ENCODE measurements around the gene METTL1.

DNA sequence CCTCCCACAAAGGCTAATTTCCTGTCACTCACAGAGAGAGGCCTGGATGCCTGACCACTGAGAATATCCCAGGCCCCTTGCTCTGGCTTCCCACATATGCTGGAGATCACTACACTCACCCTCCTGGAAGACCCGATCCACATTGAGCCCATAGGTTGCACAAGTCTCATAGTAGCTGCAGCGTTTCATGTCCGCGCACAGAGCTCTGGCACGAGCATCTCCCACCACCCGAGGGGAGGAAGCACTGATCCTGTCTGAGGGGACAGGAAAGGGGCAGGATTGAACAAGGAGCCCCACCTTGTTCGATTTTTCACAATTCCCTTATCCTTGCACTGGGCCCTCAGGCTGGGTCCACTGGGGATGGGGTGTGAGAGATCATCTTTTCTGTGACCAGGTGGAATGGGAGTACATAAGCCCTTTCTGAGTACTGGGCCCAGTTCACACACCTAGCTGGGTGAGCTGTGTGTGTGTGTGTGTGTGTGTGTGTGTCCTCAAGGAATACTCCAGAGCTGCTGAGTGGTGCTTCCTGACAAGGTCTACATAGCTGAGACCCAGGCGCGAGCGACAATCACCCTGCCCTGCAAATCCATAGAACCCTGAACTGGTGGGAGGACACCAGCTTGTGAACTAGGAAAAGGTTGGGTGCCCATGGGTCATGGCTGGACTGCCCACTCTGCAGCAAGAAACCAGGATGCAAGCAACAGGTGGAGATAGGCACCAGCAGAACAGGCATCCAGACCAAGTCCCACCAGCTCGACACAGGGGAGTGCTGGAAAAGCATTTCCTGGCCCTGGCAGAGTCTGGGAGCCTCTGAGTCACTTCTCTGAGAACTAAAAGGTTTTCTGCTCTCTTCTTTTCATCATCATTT is 38.9 kb downstream of the METTL1 start:
- TF ChIP-seq, protein P1, sequence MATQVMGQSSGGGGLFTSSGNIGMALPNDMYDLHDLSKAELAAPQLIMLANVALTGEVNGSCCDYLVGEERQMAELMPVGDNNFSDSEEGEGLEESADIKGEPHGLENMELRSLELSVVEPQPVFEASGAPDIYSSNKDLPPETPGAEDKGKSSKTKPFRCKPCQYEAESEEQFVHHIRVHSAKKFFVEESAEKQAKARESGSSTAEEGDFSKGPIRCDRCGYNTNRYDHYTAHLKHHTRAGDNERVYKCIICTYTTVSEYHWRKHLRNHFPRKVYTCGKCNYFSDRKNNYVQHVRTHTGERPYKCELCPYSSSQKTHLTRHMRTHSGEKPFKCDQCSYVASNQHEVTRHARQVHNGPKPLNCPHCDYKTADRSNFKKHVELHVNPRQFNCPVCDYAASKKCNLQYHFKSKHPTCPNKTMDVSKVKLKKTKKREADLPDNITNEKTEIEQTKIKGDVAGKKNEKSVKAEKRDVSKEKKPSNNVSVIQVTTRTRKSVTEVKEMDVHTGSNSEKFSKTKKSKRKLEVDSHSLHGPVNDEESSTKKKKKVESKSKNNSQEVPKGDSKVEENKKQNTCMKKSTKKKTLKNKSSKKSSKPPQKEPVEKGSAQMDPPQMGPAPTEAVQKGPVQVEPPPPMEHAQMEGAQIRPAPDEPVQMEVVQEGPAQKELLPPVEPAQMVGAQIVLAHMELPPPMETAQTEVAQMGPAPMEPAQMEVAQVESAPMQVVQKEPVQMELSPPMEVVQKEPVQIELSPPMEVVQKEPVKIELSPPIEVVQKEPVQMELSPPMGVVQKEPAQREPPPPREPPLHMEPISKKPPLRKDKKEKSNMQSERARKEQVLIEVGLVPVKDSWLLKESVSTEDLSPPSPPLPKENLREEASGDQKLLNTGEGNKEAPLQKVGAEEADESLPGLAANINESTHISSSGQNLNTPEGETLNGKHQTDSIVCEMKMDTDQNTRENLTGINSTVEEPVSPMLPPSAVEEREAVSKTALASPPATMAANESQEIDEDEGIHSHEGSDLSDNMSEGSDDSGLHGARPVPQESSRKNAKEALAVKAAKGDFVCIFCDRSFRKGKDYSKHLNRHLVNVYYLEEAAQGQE (IDR thresholded peaks at IDR 0.05; ENCODE audit: insufficient replicate concordance, low read depth), result no peak
- TF ChIP-seq, protein P2, sequence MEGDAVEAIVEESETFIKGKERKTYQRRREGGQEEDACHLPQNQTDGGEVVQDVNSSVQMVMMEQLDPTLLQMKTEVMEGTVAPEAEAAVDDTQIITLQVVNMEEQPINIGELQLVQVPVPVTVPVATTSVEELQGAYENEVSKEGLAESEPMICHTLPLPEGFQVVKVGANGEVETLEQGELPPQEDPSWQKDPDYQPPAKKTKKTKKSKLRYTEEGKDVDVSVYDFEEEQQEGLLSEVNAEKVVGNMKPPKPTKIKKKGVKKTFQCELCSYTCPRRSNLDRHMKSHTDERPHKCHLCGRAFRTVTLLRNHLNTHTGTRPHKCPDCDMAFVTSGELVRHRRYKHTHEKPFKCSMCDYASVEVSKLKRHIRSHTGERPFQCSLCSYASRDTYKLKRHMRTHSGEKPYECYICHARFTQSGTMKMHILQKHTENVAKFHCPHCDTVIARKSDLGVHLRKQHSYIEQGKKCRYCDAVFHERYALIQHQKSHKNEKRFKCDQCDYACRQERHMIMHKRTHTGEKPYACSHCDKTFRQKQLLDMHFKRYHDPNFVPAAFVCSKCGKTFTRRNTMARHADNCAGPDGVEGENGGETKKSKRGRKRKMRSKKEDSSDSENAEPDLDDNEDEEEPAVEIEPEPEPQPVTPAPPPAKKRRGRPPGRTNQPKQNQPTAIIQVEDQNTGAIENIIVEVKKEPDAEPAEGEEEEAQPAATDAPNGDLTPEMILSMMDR (IDR thresholded peaks at IDR 0.05; ENCODE audit: insufficient read depth, low read length), result no peak
- no peak for TF ChIP-seq GABPA (IDR thresholded peaks at IDR 0.05; ENCODE audit: low read depth)

Data from HL-60 (cell line).